GM19467 (cell line): Measurements from ENCODE around the gene CBR3.

Experiments
- ATAC-seq: cut with Tn5 transposase; IDR thresholded peaks from one replicate; pipeline ENCODE4 v1.9.1; 2021; ENCODE audit warnings: mild to moderate bottlenecking, moderate library complexity; ENCODE audit not compliant: unreplicated experiment

Gene CBR3

GRCh38 chr21:36183144-36183795 lies 48.4 kb downstream of the CBR3 start:
- ATAC-seq: no peak

GRCh38 chr21:36184545-36184944 lies 49.7 kb downstream of the CBR3 start:
- ATAC-seq: no peak

- ATAC-seq: no peak
Measured at GRCh38 chr21:36185523-36185922, 50.6 kb downstream of the CBR3 start.

GRCh38 chr21:36186081-36186480 lies 51.2 kb downstream of the CBR3 start:
- ATAC-seq: no peak

- no peak for ATAC-seq
Measured at GRCh38 chr21:36186506-36187399, 51.9 kb downstream of the CBR3 start.

- no peak for ATAC-seq
Measured at GRCh38 chr21:36188081-36188681, 53.3 kb downstream of the CBR3 start.

- no peak for ATAC-seq
Measured at GRCh38 chr21:36188937-36189336, 54.1 kb downstream of the CBR3 start.

- ATAC-seq: no peak
Measured at GRCh38 chr21:36190736-36191135, 55.9 kb downstream of the CBR3 start.

GRCh38 chr21:36193200-36193599 lies 58.3 kb downstream of the CBR3 start:
- ATAC-seq: no peak

- ATAC-seq: no peak
Measured at GRCh38 chr21:36194024-36194423, 59.1 kb downstream of the CBR3 start.

GRCh38 chr21:36195613-36196012 lies 60.7 kb downstream of the CBR3 start:
- no peak for ATAC-seq
